DOHH2 (cell line): ENCODE measurements around the gene SLC9A9.

Experiments
- H3F3A ChIP-seq: fragments of 200-600 bp; sonication (generic), shearing (Covaris generic); 2 replicates; pipeline ENCODE4 v1.6.0; 2016; ENCODE audit warnings: antibody characterized with exemption, mild to moderate bottlenecking; ENCODE audit not compliant: control insufficient read depth, insufficient read depth
- H3K27ac ChIP-seq: fragments of 200-600 bp; sonication (generic); 2 replicates; pipeline ENCODE4 v1.5.1; 2014; ENCODE audit warnings: low read depth, mild to moderate bottlenecking, low read length, moderate library complexity
- H3K27me3 ChIP-seq: fragments of 200-600 bp; sonication (generic); 2 replicates; pipeline ENCODE4 v1.6.1; 2014; ENCODE audit warnings: mild to moderate bottlenecking, low read length, mixed read lengths; ENCODE audit not compliant: control insufficient read depth
- H3K36me3 ChIP-seq: fragments of 200-600 bp; sonication (generic); 2 replicates; pipeline ENCODE4 v1.6.1; 2014; ENCODE audit warnings: mild to moderate bottlenecking, low read length, moderate library complexity, mixed read lengths; ENCODE audit not compliant: control insufficient read depth
- H3K4me1 ChIP-seq: fragments of 200-600 bp; sonication (generic); 2 replicates; pipeline ENCODE4 v1.6.1; 2014; ENCODE audit warnings: mild to moderate bottlenecking, low read length, mixed read lengths; ENCODE audit not compliant: control insufficient read depth
- H3K4me2 ChIP-seq: fragments of 200-600 bp; sonication (generic); 2 replicates; pipeline ENCODE4 v1.6.0; 2014; ENCODE audit warnings: mild to moderate bottlenecking, low read length, moderate library complexity
- H3K4me3 ChIP-seq: fragments of 200-600 bp; sonication (generic); 2 replicates; pipeline ENCODE4 v1.5.1; 2014; ENCODE audit warnings: mild to moderate bottlenecking, low read length, mixed read lengths
- H3K79me2 ChIP-seq: fragments of 200-600 bp; sonication (generic); 2 replicates; pipeline ENCODE4 v1.6.1; 2014; ENCODE audit warnings: mild to moderate bottlenecking, low read length, mixed read lengths; ENCODE audit not compliant: control insufficient read depth
- H3K9me2 ChIP-seq: fragments of 200-600 bp; sonication (generic); replicated peaks from 2 replicates; pipeline ENCODE4 v1.6.1; 2014; ENCODE audit warnings: mild to moderate bottlenecking, low read length, mixed read lengths; ENCODE audit not compliant: control insufficient read depth
- H3K9me3 ChIP-seq: fragments of 200-600 bp; sonication (generic); 2 replicates; pipeline ENCODE4 v1.6.1; 2014; ENCODE audit warnings: antibody characterized with exemption, low read length, mixed read lengths; ENCODE audit not compliant: control insufficient read depth, insufficient read depth
- H4K20me1 ChIP-seq: fragments of 200-600 bp; sonication (generic); 2 replicates; pipeline ENCODE4 v1.6.0; 2014; ENCODE audit warnings: low read depth, mild to moderate bottlenecking, antibody characterized with exemption, low read length, moderate library complexity; ENCODE audit not compliant: control insufficient read depth, insufficient read depth
- CTCF ChIP-seq: fragments of 200-600 bp; sonication (generic); IDR thresholded peaks from one replicate; pipeline ENCODE4 v1.5.1; 2014; ENCODE audit warnings: antibody characterized with exemption, mild to moderate bottlenecking, low read depth, low read length; ENCODE audit not compliant: poor library complexity, severe bottlenecking
- EZH2phosphoT487 ChIP-seq: fragments of 200-600 bp; sonication (generic); IDR thresholded peaks from 2 replicates; pipeline ENCODE4 v1.6.1; 2017; ENCODE audit warnings: borderline replicate concordance, mild to moderate bottlenecking, antibody characterized with exemption, low read length, moderate library complexity, mixed read lengths

The SLC9A9 gene

GRCh38 chr3:143241481-143241951 lies 606.8 kb downstream of the SLC9A9 start:
- H3K9me2 ChIP-seq = no peaks in the 10 kb centered on the region
- H3K27ac ChIP-seq = no peak overlapping the region
- no peaks in the 10 kb centered on the region for H3K27me3 ChIP-seq
- H3K9me3 ChIP-seq = no peaks in the 10 kb centered on the region
- no peaks in the 10 kb centered on the region for H3K36me3 ChIP-seq
- H3K4me1 ChIP-seq = peaks cover 16% of the 10 kb centered on the region
- no peaks in the 10 kb centered on the region for H3F3A ChIP-seq
- H3K4me2 ChIP-seq = no peak overlapping the region
- H4K20me1 ChIP-seq = no peaks in the 10 kb centered on the region
- no peak for TF ChIP-seq EZH2phosphoT487
- no peak for TF ChIP-seq CTCF
- no peaks in the 10 kb centered on the region for H3K79me2 ChIP-seq
- no peak overlapping the region for H3K4me3 ChIP-seq

- Histone ChIP-seq H3K9me3 (no peaks in the 10 kb centered on the region), H3K79me2 (no peaks in the 10 kb centered on the region), H3K27me3 (no peaks in the 10 kb centered on the region), H3K4me3 (no peak overlapping the region), H3K36me3 (no peaks in the 10 kb centered on the region), H4K20me1 (no peaks in the 10 kb centered on the region), H3K4me2 (no peak overlapping the region), H3F3A (no peaks in the 10 kb centered on the region), H3K27ac (no peak overlapping the region), H3K4me1 (peaks cover 23% of the 10 kb centered on the region), H3K9me2 (no peaks in the 10 kb centered on the region)
- TF ChIP-seq EZH2phosphoT487 (no peak), CTCF (no peak)
Observed at GRCh38 chr3:143240886-143241285, 607.4 kb downstream of the SLC9A9 start.

- no peak overlapping the region for H3K27ac ChIP-seq
Observed at GRCh38 chr3:143239031-143239430, 609.2 kb downstream of the SLC9A9 start.

More at GRCh38 chr3:143239031-143239430, 609.2 kb downstream of the SLC9A9 start:
- H3F3A ChIP-seq = no peaks in the 10 kb centered on the region
- H3K9me2 ChIP-seq = no peaks in the 10 kb centered on the region
- no peaks in the 10 kb centered on the region for H3K79me2 ChIP-seq
- no peak overlapping the region for H3K4me3 ChIP-seq
- H3K4me1 ChIP-seq = peaks cover 28% of the 10 kb centered on the region
- TF ChIP-seq CTCF = no peak
- no peak for TF ChIP-seq EZH2phosphoT487
- H3K36me3 ChIP-seq = no peaks in the 10 kb centered on the region
- H4K20me1 ChIP-seq = no peaks in the 10 kb centered on the region
- no peaks in the 10 kb centered on the region for H3K27me3 ChIP-seq
- no peak overlapping the region for H3K4me2 ChIP-seq
- no peaks in the 10 kb centered on the region for H3K9me3 ChIP-seq
